ENCODE data around the gene KCNT1. TPM values are rescaled to one million over a fixed set of nuclear protein-coding genes. Genes with fewer than 3 reads are reported as not detected.

The KCNT1 gene
- total RNA-seq, 1 experiment from 2014 or later: 0.68 TPM

DNA sequence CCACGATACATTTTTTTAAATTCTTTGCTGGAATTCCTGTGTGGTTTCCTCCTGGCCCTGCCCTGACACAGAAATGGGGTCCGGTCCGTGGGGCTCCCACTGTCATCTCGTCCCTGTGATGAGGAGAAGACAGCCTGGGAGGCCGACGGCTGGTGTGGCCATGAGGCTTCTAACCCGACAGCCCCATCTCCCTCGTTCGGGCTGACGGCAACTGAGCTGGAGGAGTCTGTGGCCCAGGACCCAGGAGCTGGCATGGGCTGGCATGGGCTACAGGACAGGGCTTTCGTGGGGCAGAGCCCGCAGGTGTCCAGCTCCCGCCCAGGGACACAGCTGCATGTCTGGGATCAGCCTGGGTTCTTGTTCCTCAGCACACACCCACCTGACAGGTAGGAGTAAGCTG is 25.1 kb upstream of the KCNT1 start:
- H3K56ac ChIP-seq (ENCODE audit: insufficient read length, low read depth, low read length): no peak overlapping the region
- no peaks in the 10 kb centered on the region for H3K79me2 ChIP-seq (ENCODE audit: insufficient read depth, low read length)
- no CpG with 5 or more reads among the region's 13 CpGs for WGBS (ENCODE audit: extremely low coverage, insufficient read length, low lambda C conversion rate)

More for the DNA sequence above, 25.1 kb upstream of the KCNT1 start:
- Histone ChIP-seq H3K4ac (ENCODE audit: low read depth, low read length) (no peak overlapping the region), H3K4me2 (ENCODE audit: insufficient read depth, insufficient read length, low read length) (no peak overlapping the region), H3K4me1 (ENCODE audit: insufficient read depth, low read length) (no peaks in the 10 kb centered on the region), H3K14ac (ENCODE audit: insufficient read depth, low read length) (no peak overlapping the region), H2BK20ac (ENCODE audit: low read depth, low read length, poor library complexity, severe bottlenecking) (no peak overlapping the region), H2BK120ac (ENCODE audit: low read depth, low read length, poor library complexity, severe bottlenecking) (no peak overlapping the region), H3K79me1 (ENCODE audit: insufficient read depth, low read depth, low read length, poor library complexity, severe bottlenecking) (no peaks in the 10 kb centered on the region), H3K18ac (ENCODE audit: insufficient read length, low read depth, low read length) (no peak overlapping the region), H2AK5ac (ENCODE audit: insufficient read length, low read length) (no peak overlapping the region), H3K23ac (ENCODE audit: insufficient read length, low read depth, low read length) (no peak overlapping the region), H4K5ac (ENCODE audit: insufficient read length, low read depth, low read length) (no peak overlapping the region), H2BK12ac (ENCODE audit: insufficient read length, low read depth, low read length) (no peak overlapping the region), H2AFZ (ENCODE audit: low read length) (no peak overlapping the region), H3T11ph (ENCODE audit: low read length) (no peak overlapping the region), H4K8ac (replicated peaks; ENCODE audit: insufficient read length, low read depth, low read length) (no peak overlapping the region), H3K9me3 (ENCODE audit: control insufficient read depth, low read depth, low read length) (no peaks in the 10 kb centered on the region), H2BK5ac (ENCODE audit: insufficient read length, low read length) (no peak overlapping the region), H4K91ac (ENCODE audit: insufficient read length, low read depth, low read length) (no peak overlapping the region), H4K20me1 (ENCODE audit: control insufficient read depth, insufficient read depth, insufficient read length) (no peaks in the 10 kb centered on the region), H3K27me3 (ENCODE audit: insufficient read depth, low read length) (no peaks in the 10 kb centered on the region), H2BK15ac (ENCODE audit: low read depth, low read length) (no peak overlapping the region), H3K27ac (ENCODE audit: insufficient read length, low read depth, low read length) (no peak overlapping the region), H3K9ac (ENCODE audit: extremely low read depth, insufficient read length, low read length) (no peak overlapping the region), H3K23me2 (ENCODE audit: insufficient read length, low read depth, low read length, poor library complexity, severe bottlenecking) (no peaks in the 10 kb centered on the region)
- H3K4me1 Mint-ChIP-seq: peaks cover 9 to 23% of the 10 kb centered on the region in 2 experiments
- TF ChIP-seq, protein P1, sequence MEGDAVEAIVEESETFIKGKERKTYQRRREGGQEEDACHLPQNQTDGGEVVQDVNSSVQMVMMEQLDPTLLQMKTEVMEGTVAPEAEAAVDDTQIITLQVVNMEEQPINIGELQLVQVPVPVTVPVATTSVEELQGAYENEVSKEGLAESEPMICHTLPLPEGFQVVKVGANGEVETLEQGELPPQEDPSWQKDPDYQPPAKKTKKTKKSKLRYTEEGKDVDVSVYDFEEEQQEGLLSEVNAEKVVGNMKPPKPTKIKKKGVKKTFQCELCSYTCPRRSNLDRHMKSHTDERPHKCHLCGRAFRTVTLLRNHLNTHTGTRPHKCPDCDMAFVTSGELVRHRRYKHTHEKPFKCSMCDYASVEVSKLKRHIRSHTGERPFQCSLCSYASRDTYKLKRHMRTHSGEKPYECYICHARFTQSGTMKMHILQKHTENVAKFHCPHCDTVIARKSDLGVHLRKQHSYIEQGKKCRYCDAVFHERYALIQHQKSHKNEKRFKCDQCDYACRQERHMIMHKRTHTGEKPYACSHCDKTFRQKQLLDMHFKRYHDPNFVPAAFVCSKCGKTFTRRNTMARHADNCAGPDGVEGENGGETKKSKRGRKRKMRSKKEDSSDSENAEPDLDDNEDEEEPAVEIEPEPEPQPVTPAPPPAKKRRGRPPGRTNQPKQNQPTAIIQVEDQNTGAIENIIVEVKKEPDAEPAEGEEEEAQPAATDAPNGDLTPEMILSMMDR (conservative IDR thresholded peaks at IDR 0.05): no peak
- H3K9me3 Mint-ChIP-seq: peaks cover 2 to 3% of the 10 kb centered on the region in 2 experiments; a peak in 4 of 5 replicates
- no peak overlapping the region for H3K4me3 Mint-ChIP-seq
- DNase-seq: no peak
- no peaks in the 10 kb centered on the region for H3K27me3 Mint-ChIP-seq (ENCODE audit: low read depth)
- H3K27ac Mint-ChIP-seq: no peak overlapping the region
- H3K36me3 Mint-ChIP-seq (ENCODE audit: insufficient read depth in 1 of 3, low read depth in 3 of 3): no peaks in the 10 kb centered on the region; a peak in 1 of 7 replicates
